H1 (cell line): ENCODE measurements around the gene VWA3B. TPM values are rescaled to one million over a fixed set of nuclear protein-coding genes. Genes with fewer than 3 reads are reported as not detected.

Experiments
- CTCF ChIA-PET: fragments of 300-600 bp; sonication (Branson Sonifier 250); formaldehyde crosslinking; loops from one replicate; lab custom pipeline; 2021; ENCODE audit not compliant: partially characterized antibody; lab: Charles Lee
- POLR2A ChIA-PET: fragments of 300-600 bp; sonication (Branson Sonifier 250); formaldehyde crosslinking; loops from one replicate; lab custom pipeline; 2021; ENCODE audit warnings: inconsistent platforms; ENCODE audit not compliant: partially characterized antibody; lab: Charles Lee
- DNase-seq, 2 experiments: peaks; one replicate each; pipeline versions ENCODE4 v3.0.0 to v3.0.0-alpha.2; 2010 to 2022; ENCODE audit warnings: low spot score in 2 of 2, low read depth in 1 of 2, mixed read lengths in 1 of 2
- FAIRE-seq: peaks from 2 replicates; lab custom pipeline; 2011; peaks lifted over from hg19 to GRCh38; lab: Jason Lieb, UNC
- H2AFZ ChIP-seq: 2 replicates; pipeline ENCODE4 v1.8.1; 2012; ENCODE audit warnings: low read length, inconsistent platforms
- H2AK5ac ChIP-seq: 2 replicates; pipeline ENCODE4 v1.6.1; 2013; ENCODE audit warnings: low read depth, low read length
- H2BK120ac ChIP-seq: replicated peaks from 2 replicates; pipeline ENCODE3; 2013; ENCODE audit warnings: low read depth, low read length, inconsistent platforms
- H2BK12ac ChIP-seq: 2 replicates; pipeline ENCODE4 v1.6.1; 2013; ENCODE audit warnings: low read depth, low read length
- H2BK15ac ChIP-seq: 2 replicates; pipeline ENCODE4 v1.6.1; 2013; ENCODE audit warnings: low read length
- H2BK20ac ChIP-seq: 2 replicates; pipeline ENCODE4 v1.6.1; 2013; ENCODE audit warnings: low read length
- H2BK5ac ChIP-seq: 2 replicates; pipeline ENCODE4 v1.6.1; 2013; ENCODE audit warnings: low read depth, low read length
- H3K14ac ChIP-seq: 2 replicates; pipeline ENCODE4 v1.6.1; 2013; ENCODE audit warnings: inconsistent platforms; ENCODE audit not compliant: insufficient read length
- H3K18ac ChIP-seq: 2 replicates; pipeline ENCODE4 v1.6.1; 2013; ENCODE audit warnings: low read length; ENCODE audit errors: extremely low read depth
- H3K23ac ChIP-seq: 2 replicates; pipeline ENCODE4 v1.6.1; 2013; ENCODE audit warnings: inconsistent platforms; ENCODE audit not compliant: insufficient read length
- H3K23me2 ChIP-seq: 2 replicates; pipeline ENCODE4 v1.6.1; 2013; ENCODE audit warnings: low read depth, low read length
- H3K27ac ChIP-seq: 2 replicates; pipeline ENCODE4 v1.6.1; 2011; ENCODE audit warnings: low read depth, low read length, inconsistent platforms
- H3K27me3 ChIP-seq, 4 experiments: replicated peaks in 1 of 4; 1 replicate in 1 of 4; 2 replicates in 3 of 4; pipeline versions ENCODE4 v1.6.1 to v1.8.1; 2011 to 2013; ENCODE audit warnings: low read length in 3 of 4, mild to moderate bottlenecking in 3 of 4, inconsistent platforms in 2 of 4, mixed read lengths in 2 of 4, moderate library complexity in 1 of 4; ENCODE audit not compliant: control insufficient read depth in 3 of 4, insufficient read depth in 3 of 4; ENCODE audit errors: extremely low read depth in 1 of 4
- H3K36me3 ChIP-seq, 4 experiments: 2 replicates each; pipeline versions ENCODE4 v1.6.1 to v1.8.1; 2011 to 2013; ENCODE audit warnings: mild to moderate bottlenecking in 4 of 4, low read length in 3 of 4, moderate library complexity in 2 of 4, control low read depth in 1 of 4, inconsistent platforms in 1 of 4; ENCODE audit not compliant: insufficient read depth in 4 of 4, control insufficient read depth in 2 of 4
- H3K4ac ChIP-seq: replicated peaks from 2 replicates; pipeline ENCODE3; 2013; ENCODE audit warnings: low read length, low read depth, mixed read lengths, inconsistent platforms; ENCODE audit not compliant: insufficient read length
- H3K4me1 ChIP-seq, 4 experiments: replicated peaks in 1 of 4; 1 replicate in 1 of 4; 2 replicates in 3 of 4; pipeline versions ENCODE4 v1.6.1 to v1.8.1; 2011 to 2013; ENCODE audit warnings: low read length in 3 of 4, inconsistent platforms in 2 of 4, mixed read lengths in 1 of 4; ENCODE audit not compliant: insufficient read depth in 4 of 4, control insufficient read depth in 3 of 4
- H3K4me2 ChIP-seq, 2 experiments: 2 replicates each; pipeline versions ENCODE4 v1.6.1 to v1.8.1; 2011 to 2013; ENCODE audit warnings: low read depth in 2 of 2, low read length in 2 of 2, control low read depth in 1 of 2, inconsistent platforms in 1 of 2, mild to moderate bottlenecking in 1 of 2; ENCODE audit not compliant: insufficient read depth in 1 of 2
- H3K4me3 ChIP-seq, 4 experiments: fragments of 200-600, 300-600 bp in 1 of 4; sonication (generic), shearing (Covaris generic), sonication (Bioruptor Twin) in 1 of 4; 2 replicates each; pipeline versions ENCODE4 v1.5.1 to v1.8.1; 2011 to 2016; ENCODE audit warnings: low read length in 4 of 4, low read depth in 3 of 4, control low read depth in 2 of 4, inconsistent platforms in 2 of 4, mild to moderate bottlenecking in 2 of 4, mixed read lengths in 1 of 4, moderate library complexity in 1 of 4; ENCODE audit not compliant: insufficient read depth in 2 of 4; ENCODE audit errors: extremely low read depth in 1 of 4
- H3K56ac ChIP-seq: replicated peaks from 2 replicates; pipeline ENCODE3; 2013; ENCODE audit warnings: low read depth, mild to moderate bottlenecking, mixed read lengths, low read length, inconsistent platforms; ENCODE audit not compliant: insufficient read length
- H3K79me1 ChIP-seq: 2 replicates; pipeline ENCODE4 v1.6.1; 2013; ENCODE audit warnings: low read depth, low read length, control low read depth
- H3K79me2 ChIP-seq, 2 experiments: 2 replicates each; pipeline versions ENCODE4 v1.6.1 to v1.8.1; 2012 to 2013; ENCODE audit warnings: low read length in 2 of 2, mild to moderate bottlenecking in 2 of 2, inconsistent platforms in 1 of 2; ENCODE audit not compliant: insufficient read depth in 2 of 2, control insufficient read depth in 1 of 2
- H3K9ac ChIP-seq, 4 experiments: replicated peaks in 1 of 4; 1 replicate in 1 of 4; 2 replicates in 3 of 4; pipeline versions ENCODE4 v1.6.1 to v1.8.1; 2011 to 2013; ENCODE audit warnings: low read depth in 3 of 4, low read length in 3 of 4, control low read depth in 2 of 4, mild to moderate bottlenecking in 2 of 4, moderate library complexity in 2 of 4, inconsistent platforms in 1 of 4; ENCODE audit errors: extremely low read depth in 1 of 4
- H3K9me3 ChIP-seq, 2 experiments: 2 replicates each; pipeline versions ENCODE4 v1.6.1 to v1.8.1; 2012 to 2013; ENCODE audit warnings: mild to moderate bottlenecking in 2 of 2, moderate library complexity in 2 of 2, control low read depth in 1 of 2, inconsistent platforms in 1 of 2, low read depth in 1 of 2, low read length in 1 of 2, mixed read lengths in 1 of 2; ENCODE audit not compliant: insufficient read depth in 2 of 2
- H4K20me1 ChIP-seq, 2 experiments: replicated peaks in 1 of 2; 2 replicates each; pipeline versions ENCODE3 to v1.8.1; 2011 to 2013; ENCODE audit warnings: inconsistent platforms in 2 of 2, low read length in 2 of 2, mild to moderate bottlenecking in 1 of 2; ENCODE audit not compliant: insufficient read depth in 2 of 2, control insufficient read depth in 1 of 2
- H4K5ac ChIP-seq: 2 replicates; pipeline ENCODE4 v1.6.1; 2013; ENCODE audit warnings: low read length, low read depth, mixed read lengths, inconsistent platforms; ENCODE audit not compliant: insufficient read length
- H4K8ac ChIP-seq: 2 replicates; pipeline ENCODE4 v1.8.0; 2013; ENCODE audit warnings: mild to moderate bottlenecking, moderate library complexity, low read length, inconsistent platforms; ENCODE audit not compliant: insufficient read depth; ENCODE audit errors: extremely low read depth
- H4K91ac ChIP-seq: replicated peaks from 2 replicates; pipeline ENCODE3; 2013; ENCODE audit warnings: low read length, mixed read lengths, inconsistent platforms; ENCODE audit not compliant: insufficient read length
- TAF7 ChIP-seq: optimal IDR thresholded peaks from 2 replicates; pipeline ENCODE3; 2011; ENCODE audit warnings: low read depth, mild to moderate bottlenecking, inconsistent platforms, low read length, moderate library complexity, borderline replicate concordance
- WGBS, 2 experiments: shearing (Covaris generic) in 1 of 2; methylation state at CpG; one replicate each; pipeline versions ENCODE4 v1.1.6 to v1.1.7; 2013 to 2015; ENCODE audit warnings: low lambda C conversion rate in 2 of 2, mixed read lengths in 2 of 2, inconsistent platforms in 1 of 2, low coverage in 1 of 2, missing lambda C conversion rate in 1 of 2; ENCODE audit not compliant: insufficient replicate concordance in 2 of 2, insufficient coverage in 1 of 2, insufficient read length in 1 of 2; ENCODE audit errors: extremely low coverage in 1 of 2, missing lambda C conversion rate in 1 of 2; 5-methylcytosine and 5-hydroxymethylcytosine counted together
- polyA plus RNA-seq, 7 experiments: library from polyadenylated mRNA; depleted of rRNA in 3 of 7; stranded (reverse) in 5 of 7; unstranded in 2 of 7; fragments of >200 nt in 5 of 7; fragments of 200-250 nt in 2 of 7; gene quantifications; 1 replicate in 5 of 7; 2 replicates in 1 of 7; 4 replicates in 1 of 7; pipeline versions ENCODE4 v1.2.1 to v1.2.3, GENCODE V29; 2011 to 2013; ENCODE audit warnings: missing spikeins in 2 of 7, mixed read lengths in 2 of 7
- total RNA-seq: library from RNA; stranded (reverse); fragmentation: NEBNext Ultra II Directional; extraction: Animal tissue kit (Norgen Biotek cat#: 25700); gene quantifications from 2 replicates; pipeline ENCODE4 v1.2.1, GENCODE V29; 2021

VWA3B gene
- total and polyA plus RNA-seq, 2 of the 8 experiments (the other 6 are each of a cell fraction or from before 2014, with no cell fraction given) = not detected

DNA sequence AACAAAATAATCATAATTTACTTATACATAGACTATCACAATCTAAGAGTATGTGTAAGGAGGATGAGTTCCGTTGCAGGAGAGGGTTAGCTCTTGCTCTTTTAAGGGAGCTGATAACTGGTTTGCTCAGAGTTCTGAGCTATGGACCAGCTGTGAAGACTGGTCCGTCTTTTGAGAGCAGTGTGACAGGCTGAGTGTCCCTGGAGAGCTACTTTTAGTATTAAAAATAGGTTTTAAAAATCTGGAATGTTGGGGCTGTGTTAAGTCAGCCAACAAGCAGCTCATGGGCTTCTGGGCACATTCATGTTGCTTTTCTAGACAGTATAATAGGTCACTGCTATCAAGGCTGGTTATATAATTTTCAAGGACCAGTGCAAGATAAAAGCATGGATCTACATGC is 49.8 kb upstream of the VWA3B start:
- H3K56ac ChIP-seq = no peak overlapping the region
- DNase-seq (no peak), FAIRE-seq (no peak)
- H2BK120ac ChIP-seq = no peak overlapping the region
- H2BK20ac ChIP-seq = no peak overlapping the region
- no peaks in the 10 kb centered on the region for H4K20me1 ChIP-seq
- ChIA-PET CTCF (interaction anchor here (0.8 to 4.1 kb wide), 4 partner anchors 12 to 327 kb away, joined by 3 to 13 read pairs (median 5); no protein-coding TSS in a partner anchor), POLR2A (no interaction called here)
- no peak overlapping the region for H2AK5ac ChIP-seq
- no peaks in the 10 kb centered on the region for H3K23me2 ChIP-seq
- no peak overlapping the region for H3K18ac ChIP-seq
- H3K79me2 ChIP-seq = no peaks in the 10 kb centered on the region
- no peaks in the 10 kb centered on the region for H3K79me1 ChIP-seq
- no peak overlapping the region for H3K4ac ChIP-seq
- no peaks in the 10 kb centered on the region for H3K27me3 ChIP-seq
- no peak overlapping the region for H2BK15ac ChIP-seq
- H4K5ac ChIP-seq = no peak overlapping the region
- no peak overlapping the region for H4K8ac ChIP-seq
- no peak overlapping the region for H2BK12ac ChIP-seq
- H3K27ac ChIP-seq = no peak overlapping the region
- H3K4me2 ChIP-seq = no peak overlapping the region
- TF ChIP-seq TAF7 = no peak
- TF ChIP-seq, all 59 proteins: peak for 0
- H3K14ac ChIP-seq = no peak overlapping the region
- H3K23ac ChIP-seq = no peak overlapping the region
- no peaks in the 10 kb centered on the region for H3K36me3 ChIP-seq
- peaks cover 0 to 6% (median under 1%) of the 10 kb centered on the region in 4 experiments; a peak in 3 of 7 replicates for H3K4me1 ChIP-seq
- WGBS, 2 experiments = 76% methylated on average over 2 of the region's 2 CpGs; no CpG with 5 or more reads in 1 of the 2 experiments
- H3K9ac ChIP-seq = no peak overlapping the region
- H3K4me3 ChIP-seq = no peak overlapping the region
- H2AFZ ChIP-seq = no peak overlapping the region
- H2BK5ac ChIP-seq = no peak overlapping the region
- H4K91ac ChIP-seq = no peak overlapping the region
- H3K9me3 ChIP-seq = no peaks in the 10 kb centered on the region
